Glomerular visceral epithelial cell (primary cell): ENCODE results near the gene APC.
"Not testable (repeated sequence)": the region's sequence is repeated elsewhere in the genome, so short reads cannot be mapped to it uniquely, and the experiment has no call there.

Experiments
- DNase-seq: peaks from one replicate; pipeline ENCODE4 v3.0.0-alpha.2; 2016; ENCODE audit errors: extremely low spot score

The APC gene

GRCh38 chr5:112857866-112858265 lies 120.2 kb downstream of the APC start:
- no peak for DNase-seq

GRCh38 chr5:112860571-112860928 lies 122.9 kb downstream of the APC start:
- DNase-seq: not testable (repeated sequence)

GRCh38 chr5:112860929-112861637 lies 123.4 kb downstream of the APC start, which contains the start of gene SRP19:
TSS of gene SRP19 (plus strand) at chr5:112861287. CDS start at chr5:112861377, 90 bp downstream.
- DNase-seq: peak; percentile 96

GRCh38 chr5:112861638-112861985 lies 123.9 kb downstream of the APC start:
- no peak for DNase-seq

GRCh38 chr5:112862085-112862484 lies 124.4 kb downstream of the APC start:
- DNase-seq: no peak

GRCh38 chr5:112863549-112863948 lies 125.9 kb downstream of the APC start:
- DNase-seq: no peak

- no peak for DNase-seq
These were observed 127.4 kb downstream of the APC start for GRCh38 chr5:112865128-112865527.

- DNase-seq: no peak
These were observed 129.1 kb downstream of the APC start for GRCh38 chr5:112866739-112867138.

- DNase-seq: no peak
These were observed 129.7 kb downstream of the APC start for GRCh38 chr5:112867411-112867810.

GRCh38 chr5:112869948-112870347 lies 132.3 kb downstream of the APC start:
- no peak for DNase-seq

GRCh38 chr5:112870966-112871365 lies 133.3 kb downstream of the APC start:
- DNase-seq: no peak

GRCh38 chr5:112876362-112876761 lies 138.7 kb downstream of the APC start:
- DNase-seq: no peak

GRCh38 chr5:112878101-112878500 lies 140.4 kb downstream of the APC start:
- DNase-seq: no peak

- DNase-seq: peak; percentile 36
These were observed 141.1 kb downstream of the APC start for GRCh38 chr5:112878760-112879159.

GRCh38 chr5:112880219-112880964 lies 142.7 kb downstream of the APC start:
- no peak for DNase-seq

- no peak for DNase-seq
These were observed 145.5 kb downstream of the APC start for GRCh38 chr5:112883192-112883591.

GRCh38 chr5:112885001-112885400 lies 147.3 kb downstream of the APC start:
- no peak for DNase-seq

- DNase-seq: no peak
These were observed 149.3 kb downstream of the APC start for GRCh38 chr5:112886975-112887374.

- not testable (repeated sequence) for DNase-seq
These were observed 154.4 kb downstream of the APC start for GRCh38 chr5:112892066-112892465.

GRCh38 chr5:112892776-112893175 lies 155.1 kb downstream of the APC start:
- no peak for DNase-seq

- no peak for DNase-seq
These were observed 158.0 kb downstream of the APC start for GRCh38 chr5:112895682-112896081.
